HG02610 (cell line): ENCODE measurements around the gene TARBP1.
"Not testable (repeated sequence)": the region's sequence is repeated elsewhere in the genome, so short reads cannot be mapped to it uniquely, and the experiment has no call there.

ENCODE experiments used
- ATAC-seq: cut with Tn5 transposase; IDR thresholded peaks from one replicate; pipeline ENCODE4 v1.9.1; 2021; ENCODE audit warnings: mild to moderate bottlenecking, moderate library complexity; ENCODE audit not compliant: unreplicated experiment

The TARBP1 gene

GRCh38 chr1:234478481-234479309, at the start of gene TARBP1:
TSS of gene TARBP1 (minus strand) at chr1:234479179. CDS start at chr1:234479103, 76 bp downstream.
- ATAC-seq, result peak; percentile 63

- no peak for ATAC-seq
These were observed 49.3 kb upstream of the TARBP1 start for GRCh38 chr1:234528074-234528865.

GRCh38 chr1:234527346-234527745, 48.4 kb upstream of the TARBP1 start:
- no peak for ATAC-seq

GRCh38 chr1:234526922-234527321, 47.9 kb upstream of the TARBP1 start:
- ATAC-seq, result no peak

- ATAC-seq, result no peak
These were observed 46.3 kb upstream of the TARBP1 start for GRCh38 chr1:234525099-234525799.

GRCh38 chr1:234521836-234522235, 42.9 kb upstream of the TARBP1 start:
- no peak for ATAC-seq

GRCh38 chr1:234520908-234521817, 42.2 kb upstream of the TARBP1 start:
- ATAC-seq, result no peak

GRCh38 chr1:234519506-234519905, 40.5 kb upstream of the TARBP1 start:
- no peak for ATAC-seq

GRCh38 chr1:234518876-234519275, 39.9 kb upstream of the TARBP1 start:
- no peak for ATAC-seq

- ATAC-seq, result not testable (repeated sequence)
These were observed 39.1 kb upstream of the TARBP1 start for GRCh38 chr1:234518086-234518485.

- ATAC-seq, result no peak
These were observed 38.3 kb upstream of the TARBP1 start for GRCh38 chr1:234517110-234517802.

- ATAC-seq, result no peak
These were observed 36.9 kb upstream of the TARBP1 start for GRCh38 chr1:234515821-234516241.

GRCh38 chr1:234515411-234515810, 36.4 kb upstream of the TARBP1 start:
- no peak for ATAC-seq

- ATAC-seq, result no peak
These were observed 33.5 kb upstream of the TARBP1 start for GRCh38 chr1:234512451-234512861.

GRCh38 chr1:234509457-234510328, 30.7 kb upstream of the TARBP1 start:
- ATAC-seq, result no peak

GRCh38 chr1:234507626-234508387, 28.8 kb upstream of the TARBP1 start:
- ATAC-seq, result no peak

- ATAC-seq, result no peak
These were observed 28.1 kb upstream of the TARBP1 start for GRCh38 chr1:234507089-234507488.

GRCh38 chr1:234505769-234506102, 26.8 kb upstream of the TARBP1 start:
- no peak for ATAC-seq
